ENCODE measurements around the gene ELOF1.
A peak's percentile ranks its signal among the peaks of the same experiment; 100 is the strongest.
"Not testable (repeated sequence)": the region's sequence is repeated elsewhere in the genome, so short reads cannot be mapped to it uniquely, and the experiment has no call there.

ELOF1 gene

DNA sequence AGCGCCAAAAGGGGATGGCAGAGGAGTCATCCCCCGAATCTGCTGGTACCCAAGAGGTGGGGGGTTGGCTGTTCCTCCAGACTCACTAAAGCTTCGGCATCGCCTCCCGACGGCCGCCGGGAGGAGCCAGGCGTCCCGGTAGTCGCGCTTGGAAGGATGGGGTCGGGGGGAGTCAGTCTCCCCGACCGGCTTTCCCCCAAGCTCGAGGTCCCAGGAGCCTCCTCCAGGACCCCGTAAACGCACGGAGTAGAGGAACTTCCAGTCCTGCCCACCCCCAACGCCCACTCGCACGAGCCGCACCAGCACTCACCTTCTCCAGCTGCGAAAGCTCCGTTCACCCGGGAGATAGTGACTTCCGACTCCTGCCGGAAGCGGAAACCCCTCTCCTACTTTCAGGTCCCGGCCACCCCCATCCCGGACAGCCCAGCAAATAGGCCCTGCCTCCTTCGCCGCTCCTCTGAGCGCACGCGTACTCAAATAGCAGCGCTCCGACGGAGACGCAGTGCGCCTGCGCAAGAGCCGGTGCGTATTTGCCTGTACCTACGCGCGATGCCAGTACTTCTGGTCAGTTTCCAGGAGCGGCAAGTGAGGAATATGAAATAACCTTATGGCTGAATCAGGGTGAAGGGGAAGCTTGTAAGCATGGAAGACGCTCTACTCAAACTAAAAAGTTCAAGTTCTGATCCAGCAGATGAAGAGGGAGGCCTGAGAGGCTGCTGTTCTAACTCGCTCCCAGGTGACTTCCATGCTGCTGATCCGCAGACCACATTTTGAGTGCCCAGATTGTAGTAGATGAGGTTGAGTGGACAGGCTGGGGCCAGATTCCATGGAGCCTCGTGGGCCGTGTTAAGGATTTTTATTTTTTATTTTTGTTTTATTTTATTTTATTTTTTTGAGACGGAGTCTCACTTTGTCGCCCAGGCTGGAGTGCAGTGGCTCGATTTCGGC lies at the start of gene ELOF1:
Gene ELOF1, minus strand, starts transcription at position 350 of the 948 bp plus-strand sequence. CDS start 4,883 bp downstream, outside the sequence.
- DNase-seq, result peak; percentile 99

DNA sequence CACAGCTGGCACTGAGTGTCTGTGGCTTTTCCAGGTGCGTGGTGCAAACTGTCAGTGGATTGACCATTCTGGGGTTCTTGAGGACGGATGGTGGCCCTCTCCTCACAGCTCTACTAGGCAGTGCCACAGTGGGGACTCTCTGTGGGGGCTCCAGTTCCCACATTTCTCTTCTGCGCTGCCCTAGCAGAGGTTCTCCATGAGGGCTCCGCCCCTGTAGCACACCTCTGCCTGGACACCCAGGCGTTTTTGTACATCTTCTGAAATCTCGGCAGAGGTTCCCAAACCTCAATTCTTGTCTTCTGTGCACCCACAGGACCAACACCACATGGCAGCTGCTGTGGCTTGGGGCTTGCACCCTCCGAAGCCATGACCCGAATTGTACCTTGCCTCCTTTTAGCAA lies 47.5 kb upstream of the ELOF1 start:
- DNase-seq, result no peak

DNA sequence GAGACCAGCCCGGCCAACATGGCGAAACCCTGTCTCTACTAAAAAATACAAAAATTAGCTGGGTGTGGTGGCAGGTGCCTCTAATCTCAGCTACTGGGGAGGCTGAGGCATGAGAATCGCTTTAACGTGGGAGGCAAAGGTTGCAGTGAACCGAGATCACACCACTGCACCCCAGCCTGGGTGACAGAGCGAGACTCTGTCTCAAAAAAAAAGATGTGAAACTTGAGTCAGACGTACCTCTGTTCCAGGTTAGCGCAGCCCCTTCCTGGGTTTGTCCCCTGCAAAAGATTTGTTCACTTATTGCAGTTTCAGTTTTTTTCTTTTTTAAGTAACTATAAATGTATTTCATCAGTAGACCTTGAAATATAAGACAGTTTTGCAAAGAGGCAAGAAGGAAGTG lies 40.7 kb upstream of the ELOF1 start:
- DNase-seq, result not testable (repeated sequence)

DNA sequence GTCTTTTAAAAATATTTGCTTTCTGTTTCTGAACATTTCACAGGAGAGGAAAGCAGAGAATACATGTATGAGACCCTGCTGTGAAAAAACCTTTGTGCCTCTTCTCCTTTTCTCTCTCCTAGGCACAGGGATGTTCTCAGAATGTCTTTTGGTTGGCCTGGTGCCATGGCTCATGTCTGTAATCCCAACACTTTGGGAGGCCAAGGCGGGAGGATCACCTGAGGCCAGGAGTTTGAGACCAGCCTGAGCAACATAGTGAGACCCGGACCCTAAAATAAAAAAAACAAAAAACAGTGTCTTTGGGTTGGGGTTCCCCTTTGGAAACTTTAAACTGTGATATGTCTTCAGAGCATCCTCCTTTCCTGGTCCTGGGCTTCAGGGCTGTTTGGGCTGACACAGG lies 39.7 kb upstream of the ELOF1 start:
- no peak for DNase-seq

DNA sequence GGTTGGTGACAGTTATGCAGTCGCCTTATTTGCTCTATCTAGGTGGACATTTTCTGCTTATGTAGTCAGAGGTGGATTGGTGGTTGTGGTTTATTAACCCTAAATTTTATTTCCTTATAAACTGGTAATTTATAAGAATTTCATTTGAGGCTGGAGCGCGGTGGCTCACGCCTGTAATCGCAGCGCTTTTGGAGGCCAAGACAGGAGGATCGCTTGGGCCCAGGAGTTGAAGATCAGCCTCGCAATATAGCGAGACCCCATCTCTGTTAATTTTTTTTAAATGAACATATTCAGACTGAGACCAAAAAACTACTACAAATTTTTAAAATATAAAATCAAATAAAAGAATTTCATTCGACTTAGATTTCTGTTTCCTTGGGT lies 39.1 kb upstream of the ELOF1 start:
- no peak for DNase-seq

DNA sequence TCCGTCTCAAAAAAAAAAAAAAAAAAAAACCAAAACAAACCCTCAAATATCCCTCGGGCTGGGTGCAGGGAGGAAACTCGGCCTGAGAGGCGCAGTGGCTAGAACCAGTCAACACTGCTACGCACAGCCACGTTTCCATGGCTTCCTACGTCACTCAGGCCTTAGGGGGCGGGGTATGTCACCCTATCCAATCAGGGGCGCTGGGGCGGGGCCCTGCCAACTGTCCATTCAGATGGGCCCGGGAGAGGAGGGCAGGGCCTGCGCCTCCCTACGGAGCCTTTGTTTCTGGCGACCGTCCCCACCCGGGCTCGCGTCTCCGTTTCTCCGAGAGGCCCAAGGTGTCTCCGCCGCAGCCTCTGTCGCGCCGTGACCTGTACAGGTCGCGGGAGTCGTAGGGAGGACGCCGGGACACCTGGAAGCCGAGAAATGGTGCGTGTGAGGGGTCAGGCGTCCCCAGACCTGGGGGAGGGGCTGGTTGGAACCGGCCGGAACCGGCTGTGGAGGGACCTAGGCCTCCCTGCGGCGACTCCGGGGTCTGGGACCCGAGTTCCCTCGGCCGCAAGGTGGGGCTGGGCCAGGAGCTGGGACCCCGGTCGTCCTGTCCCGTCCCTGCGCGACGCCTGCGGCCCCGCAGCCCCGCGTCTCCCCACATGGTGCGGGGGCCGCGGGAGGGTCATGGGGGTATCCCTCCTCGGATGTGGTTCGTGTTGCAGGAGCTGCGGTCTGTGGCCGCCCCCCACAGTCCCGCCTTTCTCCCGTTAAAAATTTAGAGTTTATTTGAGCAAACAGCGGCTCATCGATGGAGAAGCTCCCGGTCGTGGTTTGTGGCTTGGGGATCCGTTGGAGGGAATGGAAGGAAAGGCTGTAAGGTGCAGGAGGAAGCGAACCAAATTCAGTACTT lies 38.4 kb upstream of the ELOF1 start, which contains the start of gene ZNF627:
Gene ZNF627, plus strand, starts transcription at position 282 of the 901 bp plus-strand sequence. Its CDS starts 145 bp downstream, at position 427.
- peak; percentile 99 for DNase-seq

DNA sequence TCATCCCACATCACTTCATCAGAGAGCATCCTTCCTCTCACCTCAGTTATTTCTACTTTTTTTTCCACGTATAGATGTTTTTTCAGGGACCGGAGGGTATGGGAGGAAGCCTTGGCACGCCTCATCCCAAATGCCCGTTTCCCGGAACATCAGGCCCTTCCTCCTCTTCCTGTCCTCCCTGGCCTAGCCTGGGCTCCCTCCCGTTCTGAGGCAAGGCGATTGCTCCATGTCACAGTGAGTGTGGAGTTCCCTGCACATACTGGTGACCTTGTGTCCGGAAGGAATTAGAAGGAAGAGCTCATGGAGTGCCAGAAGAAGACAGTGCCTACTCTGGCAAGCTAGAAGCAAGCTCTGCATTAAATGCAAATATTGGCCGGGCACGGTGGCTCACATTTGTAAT lies 37.1 kb upstream of the ELOF1 start:
- DNase-seq, result no peak

DNA sequence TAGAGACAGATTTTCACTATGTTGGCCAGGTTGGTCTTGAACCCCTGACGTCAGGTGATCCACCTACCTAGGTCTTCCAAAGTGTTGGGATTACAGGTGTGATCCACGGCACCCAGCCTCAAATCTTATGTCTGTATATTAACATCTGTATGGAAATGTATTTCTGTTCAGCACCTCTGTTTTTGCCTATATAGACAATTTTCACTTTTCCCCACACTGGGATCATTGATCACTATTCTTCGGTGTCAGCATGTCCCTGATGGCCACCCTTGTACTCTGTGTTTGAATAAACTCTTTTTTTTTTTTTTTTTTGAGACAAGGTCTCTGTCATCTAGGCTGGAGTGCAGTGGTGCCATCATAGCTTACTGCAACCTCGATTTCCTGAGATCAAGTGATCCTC lies 35.1 kb upstream of the ELOF1 start:
- no peak for DNase-seq

DNA sequence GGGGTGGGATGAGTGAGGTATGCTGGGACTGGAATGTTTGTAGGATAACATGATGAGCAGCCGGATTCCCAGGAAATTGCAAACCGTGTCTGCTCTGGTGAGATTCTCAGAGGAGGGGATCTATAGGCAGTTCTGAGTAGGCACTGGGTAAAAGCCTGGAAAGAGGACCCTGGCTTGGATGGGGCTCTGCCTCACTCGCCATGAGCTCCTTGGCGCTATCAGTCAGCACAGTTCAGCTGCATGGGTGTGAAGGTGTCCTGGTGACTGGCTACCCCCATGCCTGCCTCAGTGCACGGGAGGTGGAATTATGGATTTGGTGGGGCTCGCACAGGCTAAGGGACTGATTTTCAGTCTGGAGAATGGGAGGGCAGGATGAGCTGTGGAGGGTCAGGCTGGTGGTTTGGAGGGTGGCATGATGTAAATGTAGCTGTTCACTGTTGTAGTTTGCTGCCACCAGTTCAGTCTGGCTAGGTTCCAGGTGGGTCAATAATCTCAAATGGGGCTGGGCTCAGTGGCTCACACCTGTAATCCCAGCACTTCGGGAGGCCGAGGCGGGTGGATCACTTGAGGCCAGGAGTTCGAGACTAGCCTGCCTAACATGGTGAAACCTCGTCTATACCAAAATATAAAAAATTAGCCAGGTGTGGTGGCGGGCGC lies 29.1 kb upstream of the ELOF1 start:
- DNase-seq, result no peak

DNA sequence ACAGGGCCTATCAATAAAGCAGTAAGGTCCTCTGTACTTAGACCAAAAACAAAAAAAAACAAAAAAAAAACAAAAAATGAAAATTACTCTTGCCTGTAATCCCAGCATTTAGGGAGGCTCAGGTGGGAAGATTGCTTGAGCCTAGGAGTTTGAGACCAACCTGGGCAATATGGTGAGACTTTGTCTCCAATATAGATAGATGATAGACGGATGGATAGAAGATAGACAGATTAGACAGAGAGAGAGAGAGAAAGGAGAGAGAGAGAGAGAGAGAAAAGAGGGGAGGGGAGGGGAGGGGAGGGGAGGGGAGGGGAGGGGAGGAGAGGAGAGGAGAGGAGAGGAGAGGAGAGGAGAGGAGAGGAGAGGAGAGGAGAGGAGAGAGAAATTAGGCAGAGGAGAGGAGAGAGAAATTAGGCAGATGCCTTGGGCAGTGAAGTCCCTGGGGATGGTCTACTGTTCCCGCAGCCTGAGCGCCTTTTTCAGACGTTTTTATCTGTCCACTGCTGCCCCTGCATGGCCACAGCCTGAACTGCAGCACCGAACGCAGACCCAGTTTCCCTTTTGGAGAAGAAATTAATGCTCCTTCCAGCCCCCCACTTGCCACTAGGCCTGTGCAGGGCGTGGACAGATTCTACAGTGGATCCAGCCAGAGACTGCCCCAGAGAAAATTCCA lies 28.4 kb upstream of the ELOF1 start:
- peak; percentile 75 for DNase-seq

DNA sequence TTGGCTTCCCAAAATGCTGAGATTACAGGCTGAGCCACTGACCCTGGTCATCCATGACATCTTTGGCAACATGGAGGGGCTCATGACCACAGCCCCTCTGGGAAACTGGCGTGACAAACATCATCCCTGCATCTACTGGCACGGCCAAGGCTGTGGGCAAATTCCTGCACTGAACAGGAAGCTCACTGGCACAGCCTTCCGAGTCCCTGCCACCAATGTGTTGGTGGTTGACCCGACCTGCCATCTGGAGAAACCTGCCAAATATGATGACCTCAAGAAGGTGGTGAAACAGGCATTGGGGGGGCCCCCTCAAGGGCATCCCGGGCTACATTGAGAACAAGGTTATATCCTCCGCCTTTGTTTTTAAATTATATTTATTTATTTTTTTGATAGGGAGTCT lies 27.3 kb upstream of the ELOF1 start:
- no peak for DNase-seq

DNA sequence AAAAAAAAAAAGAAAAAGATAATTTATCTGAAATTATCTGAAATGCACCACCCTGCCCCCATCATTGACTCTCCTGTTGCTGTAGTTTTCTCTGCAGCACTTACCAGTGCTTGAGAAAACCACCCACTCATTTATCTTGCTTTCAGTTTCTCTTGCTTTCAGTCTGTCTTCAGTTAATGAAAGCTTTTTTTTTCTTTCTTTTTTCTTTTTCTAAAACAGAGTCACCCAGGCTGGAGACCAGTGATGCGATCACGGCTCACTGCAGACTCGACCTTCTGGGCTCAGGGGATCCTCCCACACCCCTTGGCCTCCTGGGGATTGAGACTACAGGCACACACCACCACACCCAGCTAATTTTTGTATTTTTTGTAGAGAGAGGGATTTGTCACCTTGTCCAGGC lies 22.7 kb upstream of the ELOF1 start:
- peak; percentile 52 for DNase-seq

DNA sequence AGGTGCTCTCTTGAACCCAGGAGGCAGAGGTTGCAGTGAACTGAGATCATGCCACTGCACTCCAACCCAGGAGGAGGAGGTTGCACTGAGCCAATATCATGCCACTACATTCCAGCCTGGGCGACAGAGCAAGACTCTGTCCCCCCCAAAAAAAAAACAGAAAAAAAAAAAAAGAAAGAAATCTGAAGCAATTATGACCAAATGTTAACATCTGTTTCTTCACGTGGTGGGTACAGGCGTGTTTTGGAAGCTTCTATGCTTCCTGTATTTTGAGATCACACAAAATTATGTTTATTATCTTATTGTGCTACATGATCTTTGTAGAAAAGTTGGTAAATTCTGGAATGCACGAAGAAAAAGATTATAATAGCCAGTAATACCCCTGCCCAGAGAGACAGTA lies 21.1 kb upstream of the ELOF1 start:
- no peak for DNase-seq

DNA sequence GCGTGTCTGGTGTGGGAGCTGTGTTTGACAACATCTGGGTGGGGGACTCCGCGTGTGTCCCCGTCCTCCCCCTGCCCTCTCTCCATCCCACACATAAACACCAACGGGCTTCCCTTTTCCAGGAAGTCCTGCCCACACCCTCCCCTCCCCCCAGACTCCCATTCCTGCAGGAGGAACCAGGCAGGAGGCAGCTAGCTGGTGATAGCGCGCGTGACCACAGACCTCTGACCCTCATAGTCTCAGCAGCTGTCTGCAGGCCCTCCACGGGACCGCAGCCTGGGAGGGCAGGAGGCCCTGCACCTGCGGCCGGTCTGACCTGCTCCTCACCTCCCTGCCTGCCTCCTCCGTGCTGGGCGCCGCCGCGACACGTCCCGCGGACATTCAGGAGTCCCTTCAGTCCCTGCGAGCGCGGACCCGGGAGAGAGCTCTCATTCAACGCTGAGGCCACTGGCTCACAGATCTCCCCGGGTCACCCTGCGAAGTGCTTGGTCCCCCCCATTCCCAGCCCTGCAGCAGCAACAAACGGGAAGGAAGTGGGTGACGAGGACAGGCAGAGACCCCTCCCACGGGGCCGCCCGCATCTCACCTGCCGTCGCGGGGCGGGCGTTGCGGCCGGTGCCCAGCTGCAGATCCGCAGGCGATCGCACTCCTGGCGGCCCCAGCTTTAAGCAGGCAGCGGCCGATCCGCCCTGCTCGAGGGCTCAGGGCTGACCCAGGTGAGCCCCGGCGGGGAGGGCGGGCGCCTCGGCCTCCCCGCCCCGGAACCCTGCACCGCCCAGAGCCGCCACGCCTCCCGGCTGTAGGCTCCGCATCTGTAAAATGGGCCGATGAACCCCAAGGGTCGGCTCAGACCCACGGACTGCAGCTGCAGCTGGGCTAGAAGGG lies 19.5 kb upstream of the ELOF1 start:
- peak; percentile 66 for DNase-seq

DNA sequence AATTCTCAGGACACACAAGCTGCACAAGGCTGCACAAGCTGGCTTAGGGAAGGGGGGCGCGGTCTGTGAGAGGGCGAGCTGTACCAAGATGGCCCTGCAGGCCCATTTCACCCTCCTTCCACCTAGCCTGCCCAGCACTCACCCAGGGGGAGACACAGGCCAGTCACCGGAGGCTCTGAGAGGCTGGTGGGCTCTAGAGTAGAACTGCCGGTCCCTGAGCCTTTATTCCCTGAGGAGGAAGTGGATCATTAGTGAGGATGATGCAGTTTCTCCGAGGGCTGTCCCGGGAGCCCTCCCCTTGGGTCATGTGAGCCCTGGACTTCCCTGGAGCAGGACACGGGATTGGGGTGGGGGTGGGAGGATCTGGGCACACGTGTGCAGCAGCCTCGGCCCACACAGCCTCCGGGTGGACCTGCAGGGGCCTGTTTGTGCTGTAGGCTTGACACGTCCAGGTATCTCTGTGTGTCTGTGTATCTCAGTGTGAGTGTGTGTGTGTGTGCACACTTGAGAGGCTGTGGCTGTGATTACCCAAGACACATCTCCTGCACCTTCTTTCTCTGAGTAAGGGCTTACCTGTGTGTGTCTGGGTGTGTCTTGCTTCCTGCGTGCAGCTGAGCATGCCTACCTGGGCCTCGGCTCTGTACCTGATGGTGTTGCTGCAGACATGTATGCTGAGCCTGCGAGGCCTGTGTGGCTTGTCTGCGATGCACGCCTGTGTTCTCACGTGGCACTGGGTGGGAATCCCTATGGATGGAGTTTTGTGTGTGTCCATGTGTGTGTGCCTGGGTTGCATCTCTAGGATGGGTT lies 18.6 kb upstream of the ELOF1 start, which contains the start of gene ACP5:
Gene ACP5, minus strand, starts transcription at position 195 of the 807 bp plus-strand sequence. CDS start 328 bp downstream, outside the sequence.
- DNase-seq, result no peak

DNA sequence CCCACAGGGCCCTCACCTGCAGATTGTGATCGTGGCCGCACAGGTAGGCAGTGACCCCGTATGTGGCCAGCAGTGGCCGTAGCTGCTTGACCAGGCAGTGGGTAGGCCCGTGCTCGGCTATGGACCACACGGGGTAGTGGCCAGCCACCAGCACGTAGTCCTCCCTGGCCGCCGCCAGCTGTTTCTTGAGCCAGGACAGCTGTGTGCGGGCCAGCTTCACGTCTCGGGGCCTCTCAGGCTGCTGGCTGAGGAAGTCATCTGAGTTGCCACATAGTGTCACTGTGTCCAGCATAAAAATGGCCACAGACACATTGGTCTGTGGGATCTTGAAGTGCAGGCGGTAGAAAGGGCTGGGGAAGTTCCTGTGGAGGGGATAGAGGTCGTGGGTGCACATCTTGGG lies 17.2 kb upstream of the ELOF1 start:
- DNase-seq, result no peak

DNA sequence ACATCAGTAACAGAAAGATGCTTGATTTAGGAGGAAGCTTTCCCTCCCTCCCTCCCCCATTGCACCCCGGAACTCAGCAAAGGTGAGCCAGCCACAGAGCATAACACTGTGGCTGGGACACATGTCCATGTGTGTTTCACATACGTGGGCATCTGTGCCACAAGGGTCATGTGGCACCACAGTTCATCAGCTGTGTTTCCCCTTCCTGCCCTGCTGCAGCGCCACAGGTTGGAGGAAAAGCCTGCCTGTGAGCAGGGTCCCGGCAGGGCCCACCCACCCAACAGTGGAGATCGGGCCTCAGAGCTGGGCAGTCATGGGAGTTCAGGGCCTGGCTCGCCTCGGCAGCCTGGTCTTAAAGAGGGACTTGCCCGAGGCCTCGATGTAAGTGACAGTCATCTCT lies 15.7 kb upstream of the ELOF1 start:
- DNase-seq, result no peak

DNA sequence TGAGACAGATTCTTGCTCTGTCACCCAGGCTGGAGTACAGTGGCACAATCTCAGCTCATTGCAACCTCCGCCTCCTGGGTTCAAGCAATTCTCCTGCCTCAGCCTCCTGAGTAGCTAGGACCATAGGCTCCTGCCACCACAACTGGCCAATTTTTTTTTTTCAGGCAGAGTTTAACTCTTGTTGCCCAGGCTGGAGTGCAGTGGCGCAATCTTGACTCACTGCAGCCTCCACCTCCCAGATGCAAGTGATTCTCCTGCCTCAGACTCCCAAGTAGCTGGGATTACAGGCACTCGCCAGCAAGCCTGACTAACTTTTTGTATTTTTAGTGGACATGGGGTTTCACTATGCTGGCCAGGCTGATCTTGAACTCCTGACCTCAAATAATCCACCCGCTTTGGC lies 14.7 kb upstream of the ELOF1 start:
- DNase-seq, result not testable (repeated sequence)

DNA sequence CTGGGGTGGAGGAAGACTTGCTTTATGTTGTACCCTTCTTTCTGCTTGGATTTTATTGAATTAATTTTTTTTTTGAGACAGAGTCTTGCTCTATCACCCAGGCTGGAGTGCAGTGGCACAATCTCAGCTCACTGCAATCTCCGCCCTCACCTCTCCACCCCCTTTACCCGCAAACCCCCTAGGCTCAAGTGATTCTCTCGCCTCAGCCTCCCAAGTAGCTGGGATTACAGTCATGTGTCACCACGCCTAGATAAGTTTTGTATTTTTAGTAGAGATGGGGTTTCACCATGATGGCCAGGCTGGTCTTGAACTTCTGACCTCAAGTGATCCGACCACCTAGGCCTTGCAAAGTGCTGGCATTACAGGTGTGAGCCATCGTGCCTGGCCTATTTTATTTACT lies 14.3 kb upstream of the ELOF1 start:
- not testable (repeated sequence) for DNase-seq

DNA sequence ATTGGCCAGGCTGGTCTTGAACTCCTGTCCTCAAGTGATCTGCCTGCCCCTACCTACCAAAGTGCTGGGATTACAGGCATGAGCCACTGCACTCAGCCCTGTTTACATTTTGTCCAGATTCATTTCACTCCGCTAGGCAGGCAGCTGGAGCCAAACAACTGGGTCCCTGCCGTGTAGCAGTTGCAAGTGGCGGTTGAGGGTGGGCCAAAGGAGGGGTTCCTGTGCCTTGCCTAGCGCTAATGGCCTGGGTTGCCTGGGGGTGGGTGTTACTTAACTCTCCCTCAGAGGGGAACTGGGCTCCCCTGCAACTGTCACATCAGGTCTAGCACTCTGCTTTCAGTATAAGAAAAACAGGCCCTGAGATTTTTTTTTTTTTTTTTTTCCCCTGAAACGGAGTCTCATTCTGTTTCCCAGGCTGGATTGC lies 11.0 kb upstream of the ELOF1 start:
- no peak for DNase-seq

All from RPMI8226 (cell line).